A549 (cell line): ENCODE results near the gene YRDC. TPM values are rescaled to one million over a fixed set of nuclear protein-coding genes. Genes with fewer than 3 reads are reported as not detected.

Experiments used
- ATAC-seq, 2 experiments: fragments of 200-7000 bp in 1 of 2; fragments of >200 bp in 1 of 2; cut with Nextera tagmentation in 1 of 2; cut with Tn5 transposase in 1 of 2; 3 replicates each; pipeline versions ENCODE4 v1.8.0 to v1.9.1; 2018 to 2020; ENCODE audit warnings: mild to moderate bottlenecking in 1 of 2, moderate library complexity in 1 of 2
- CTCF ChIA-PET: fragments of 300-600 bp; sonication (Branson Sonifier 250); formaldehyde crosslinking; extraction: SDS; loops from one replicate; lab custom pipeline; 2021; ENCODE audit warnings: antibody characterized with exemption, inconsistent platforms; lab: Yijun Ruan, JAX
- POLR2A ChIA-PET: fragments of 350-600 bp; formaldehyde crosslinking; extraction: SDS; loops from one replicate; lab custom pipeline; 2021; ENCODE audit warnings: antibody characterized with exemption, inconsistent platforms; lab: Yijun Ruan, JAX
- DNase-seq, 2 experiments: peaks; one replicate each; pipeline versions ENCODE4 v3.0.0 to v3.0.0-alpha.2; 2011 to 2016; ENCODE audit warnings: low read depth in 1 of 2, low spot score in 1 of 2
- FAIRE-seq: peaks from 2 replicates; lab custom pipeline; 2011; peaks lifted over from hg19 to GRCh38; lab: Jason Lieb, UNC
- H3K27ac ChIP-seq, 2 experiments: fragments of >200 bp; sonication (Bioruptor Twin); formaldehyde crosslinking; 3 replicates each; pipeline ENCODE4 v1.5.1; 2016 to 2017
- H3K4me1 ChIP-seq: fragments of >200 bp; sonication (Bioruptor Twin); formaldehyde crosslinking; 3 replicates; pipeline ENCODE4 v1.6.1; 2016
- H3K4me2 ChIP-seq: fragments of >200 bp; sonication (Bioruptor Twin); formaldehyde crosslinking; 3 replicates; pipeline ENCODE4 v1.6.1; 2016
- H3K4me3 ChIP-seq: fragments of >200 bp; sonication (Bioruptor Twin); formaldehyde crosslinking; 3 replicates; pipeline ENCODE4 v1.5.1; 2016
- H3K9me3 ChIP-seq: fragments of >200 bp; sonication (Bioruptor Twin); formaldehyde crosslinking; 3 replicates; pipeline ENCODE4 v1.6.1; 2016
- BHLHE40 ChIP-seq: IDR thresholded peaks from 2 replicates; pipeline ENCODE4 v1.6.1; 2012; ENCODE audit warnings: low read depth, low read length, inconsistent platforms
- CBX8 ChIP-seq: fragments of 200-600 bp; sonication (generic); IDR thresholded peaks from 2 replicates; pipeline ENCODE4 v1.6.1; 2016
- CEBPB ChIP-seq, 2 experiments: fragments of >200 bp in 1 of 2; sonication (Bioruptor Twin) in 1 of 2; formaldehyde crosslinking in 1 of 2; IDR thresholded peaks; 2 replicates each; pipeline ENCODE4 v1.6.1; 2012 to 2016
- CHD4 ChIP-seq: fragments of 200-600 bp; sonication (generic); IDR thresholded peaks from 2 replicates; pipeline ENCODE4 v1.6.1; 2016; ENCODE audit warnings: antibody characterized with exemption, mild to moderate bottlenecking, borderline replicate concordance
- EP300 ChIP-seq, 2 experiments: fragments of >200 bp; sonication (Bioruptor Twin); formaldehyde crosslinking; IDR thresholded peaks; 2 replicates in 1 of 2; 3 replicates in 1 of 2; pipeline ENCODE4 v1.6.1; 2016 to 2017
- ESRRA ChIP-seq: fragments of 150-350 bp; IDR thresholded peaks from 2 replicates; pipeline ENCODE4 v1.6.1; 2014; ENCODE audit warnings: mild to moderate bottlenecking, low read length, borderline replicate concordance
- FOXS1 ChIP-seq: fragments of 250-450 bp; sonication (Bioruptor Pico); IDR thresholded peaks from 2 replicates; pipeline ENCODE4 v1.5.0; 2020; ENCODE audit warnings: mild to moderate bottlenecking, moderate library complexity
- HDAC2 ChIP-seq: fragments of 200-600 bp; sonication (generic); IDR thresholded peaks from 2 replicates; pipeline ENCODE4 v1.6.1; 2016
- HOXB5 ChIP-seq: fragments of 250-450 bp; sonication (Bioruptor Pico); IDR thresholded peaks from 2 replicates; pipeline ENCODE4 v1.5.0; 2020; ENCODE audit warnings: mild to moderate bottlenecking, moderate library complexity
- JUN ChIP-seq, 2 experiments: fragments of >200 bp; sonication (Bioruptor Twin); formaldehyde crosslinking; IDR thresholded peaks; 2 replicates in 1 of 2; 3 replicates in 1 of 2; pipeline ENCODE4 v1.6.1; 2016 to 2017
- KDM1A ChIP-seq: fragments of 200-600 bp; sonication (generic); IDR thresholded peaks from 2 replicates; pipeline ENCODE4 v1.6.1; 2016; ENCODE audit warnings: low read depth, mild to moderate bottlenecking
- MAFK ChIP-seq: fragments of 450-650 bp; IDR thresholded peaks from 2 replicates; pipeline ENCODE4 v1.6.1; 2014; ENCODE audit not compliant: partially characterized antibody
- MAZ ChIP-seq: fragments of 150-350 bp; IDR thresholded peaks from 2 replicates; pipeline ENCODE4 v1.6.1; 2014; ENCODE audit warnings: antibody characterized with exemption, low read depth, low read length, borderline replicate concordance
- NFE2L2 ChIP-seq: fragments of 150-350 bp; conservative IDR thresholded peaks from 2 replicates; pipeline ENCODE4 v1.6.1; 2014; ENCODE audit warnings: low read length
- NPAS2 ChIP-seq: fragments of 250-450 bp; sonication (Bioruptor Pico); IDR thresholded peaks from 2 replicates; pipeline ENCODE4 v1.8.0; 2022; ENCODE audit warnings: mild to moderate bottlenecking, moderate library complexity, borderline replicate concordance
- NR3C1 ChIP-seq: fragments of >200 bp; sonication (Bioruptor Twin); formaldehyde crosslinking; IDR thresholded peaks from 3 replicates; pipeline ENCODE4 v1.6.1; 2017
- RARB ChIP-seq: fragments of 250-450 bp; sonication (Bioruptor Pico); IDR thresholded peaks from 2 replicates; pipeline ENCODE4 v1.8.0; 2021; ENCODE audit warnings: mild to moderate bottlenecking, moderate library complexity
- RCOR1 ChIP-seq: fragments of 150-350 bp; IDR thresholded peaks from 2 replicates; pipeline ENCODE4 v1.6.1; 2014; ENCODE audit warnings: antibody characterized with exemption, low read length, low read depth
- WGBS: methylation state at CpG from one replicate; pipeline ENCODE4 v1.1.6; 2017; ENCODE audit errors: missing lambda C conversion rate; 5-methylcytosine and 5-hydroxymethylcytosine counted together
- polyA plus RNA-seq, 4 experiments: library from polyadenylated mRNA; depleted of rRNA in 3 of 4; stranded (reverse); fragments of >200 nt; fragmentation: RNase III in 1 of 4; extraction: RNeasy Plus Mini Kit Qiagen cat#74134 plus additional on column Dnase treatment in 1 of 4; gene quantifications; 2 replicates in 3 of 4; 3 replicates in 1 of 4; pipeline ENCODE4 v1.2.3, GENCODE V29; 2011 to 2017
- TF ChIP-seq, protein P1 (sequence below): fragments of >200 bp; sonication (Bioruptor Twin); formaldehyde crosslinking; IDR thresholded peaks from 2 replicates; pipeline ENCODE4 v1.6.1; 2016
- TF ChIP-seq, protein P2 (sequence below): fragments of 200-600 bp; sonication (generic); IDR thresholded peaks from 2 replicates; pipeline ENCODE4 v1.6.1; 2016; ENCODE audit warnings: antibody characterized with exemption, mild to moderate bottlenecking, moderate library complexity
- TF ChIP-seq, protein P3 (sequence below): IDR thresholded peaks from 2 replicates; pipeline ENCODE4 v1.6.1; 2012; ENCODE audit warnings: low read depth, borderline replicate concordance

Gene YRDC
- polyA plus RNA-seq, 2 of the 4 experiments (the other 2 are of a cell fraction) = 12.3 to 21.0 TPM

DNA sequence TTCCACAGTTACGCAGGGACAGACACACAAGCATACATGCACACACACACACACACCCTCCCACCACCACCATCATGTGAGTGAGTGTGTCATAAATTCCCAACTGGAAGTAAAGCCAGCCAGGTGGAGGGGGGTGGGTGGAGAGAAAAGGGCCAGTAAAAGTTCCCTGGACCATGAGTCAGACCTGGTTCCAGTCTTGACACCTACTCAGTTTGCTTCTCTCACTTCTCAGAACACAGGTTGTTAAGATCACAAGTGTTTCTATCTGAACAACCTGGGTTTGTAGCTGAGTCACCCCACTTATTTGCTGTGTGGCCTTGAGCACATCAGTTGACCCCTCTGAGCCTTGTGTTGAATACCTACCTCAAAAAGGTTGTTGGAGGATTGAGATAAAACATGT lies 52.7 kb downstream of the YRDC start:
- H3K4me1 ChIP-seq = no peaks in the 10 kb centered on the region
- TF ChIP-seq EP300 (IDR thresholded peaks at IDR 0.05) (no peak), JUN (IDR thresholded peaks at IDR 0.05) (no peak), NFE2L2 (no peak), CHD4 (no peak), CBX8 (no peak), ESRRA (no peak), NPAS2 (CRISPR knock-in tag) (no peak), NR3C1 (no peak), FOXS1 (CRISPR knock-in tag) (no peak)
- no peak overlapping the region for H3K4me3 ChIP-seq
- H3K27ac ChIP-seq = no peak overlapping the region
- no peak for FAIRE-seq
- ChIA-PET CTCF (interaction anchor here (1.1 to 1.5 kb wide), 2 partner anchors 8 to 11 kb away, joined by 3 to 4 read pairs; no protein-coding TSS in a partner anchor), POLR2A (no interaction called here)
- H3K9me3 ChIP-seq = no peaks in the 10 kb centered on the region
- no peak overlapping the region for H3K4me2 ChIP-seq
- WGBS = 83% methylated on average over 1 of the region's 1 CpG
- DNase-seq = no peak
- no peak for ATAC-seq

DNA sequence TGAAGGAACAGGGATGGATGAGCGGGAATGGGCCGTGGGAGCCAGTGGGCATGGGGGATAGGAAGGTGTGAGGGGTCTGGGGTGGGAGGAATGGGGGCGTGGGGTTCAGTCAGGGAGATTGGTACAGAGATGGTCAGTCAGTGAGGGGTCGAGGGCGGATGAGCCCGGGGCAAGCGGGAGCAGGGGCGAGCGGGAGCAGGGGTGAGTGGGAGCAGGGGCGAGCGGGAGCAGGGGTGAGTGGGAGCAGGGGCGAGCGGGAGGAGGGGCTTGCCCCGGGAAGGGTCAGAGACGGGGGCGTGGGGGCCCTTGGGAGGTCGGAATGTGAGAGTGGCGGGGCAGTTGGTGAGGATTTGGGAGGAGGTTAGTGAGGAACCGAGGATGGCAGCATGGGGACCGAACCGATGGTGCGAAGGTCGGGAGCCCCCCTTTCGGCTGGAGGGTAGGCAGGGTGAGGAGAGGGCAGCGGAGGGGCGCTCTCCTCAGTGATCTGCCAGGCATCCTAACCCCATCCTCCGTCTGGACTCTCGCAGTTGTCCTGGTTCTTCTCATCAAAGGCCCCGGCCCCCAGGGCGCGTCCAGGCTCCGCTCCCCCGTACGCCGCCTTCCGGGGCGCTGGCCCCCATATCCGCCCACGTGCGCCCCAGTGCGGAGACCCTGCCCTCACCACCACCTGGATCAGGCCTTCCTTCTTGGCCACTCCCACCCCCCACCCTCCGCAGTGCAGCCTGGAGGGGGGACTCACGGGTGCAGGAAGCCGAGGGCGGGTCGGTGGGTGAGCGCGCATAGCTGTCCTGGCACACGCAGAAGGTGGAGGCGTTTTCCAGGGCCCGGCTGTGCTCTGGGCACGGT lies 54.3 kb downstream of the YRDC start:
- TF ChIP-seq HOXB5 (CRISPR knock-in tag) (no peak), RCOR1 (no peak), MAFK (no peak), EP300 (IDR thresholded peaks at IDR 0.05) (no peak), CEBPB (IDR thresholded peaks at IDR 0.05) (no peak), MAZ (no peak), BHLHE40 (no peak), FOXS1 (CRISPR knock-in tag) (no peak), HDAC2 (no peak), KDM1A (no peak), CBX8 (no peak), RARB (CRISPR knock-in tag) (no peak), NFE2L2 (no peak)
- TF ChIP-seq, protein P1, sequence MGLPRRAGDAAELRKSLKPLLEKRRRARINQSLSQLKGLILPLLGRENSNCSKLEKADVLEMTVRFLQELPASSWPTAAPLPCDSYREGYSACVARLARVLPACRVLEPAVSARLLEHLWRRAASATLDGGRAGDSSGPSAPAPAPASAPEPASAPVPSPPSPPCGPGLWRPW = no peak
- TF ChIP-seq, protein P2, sequence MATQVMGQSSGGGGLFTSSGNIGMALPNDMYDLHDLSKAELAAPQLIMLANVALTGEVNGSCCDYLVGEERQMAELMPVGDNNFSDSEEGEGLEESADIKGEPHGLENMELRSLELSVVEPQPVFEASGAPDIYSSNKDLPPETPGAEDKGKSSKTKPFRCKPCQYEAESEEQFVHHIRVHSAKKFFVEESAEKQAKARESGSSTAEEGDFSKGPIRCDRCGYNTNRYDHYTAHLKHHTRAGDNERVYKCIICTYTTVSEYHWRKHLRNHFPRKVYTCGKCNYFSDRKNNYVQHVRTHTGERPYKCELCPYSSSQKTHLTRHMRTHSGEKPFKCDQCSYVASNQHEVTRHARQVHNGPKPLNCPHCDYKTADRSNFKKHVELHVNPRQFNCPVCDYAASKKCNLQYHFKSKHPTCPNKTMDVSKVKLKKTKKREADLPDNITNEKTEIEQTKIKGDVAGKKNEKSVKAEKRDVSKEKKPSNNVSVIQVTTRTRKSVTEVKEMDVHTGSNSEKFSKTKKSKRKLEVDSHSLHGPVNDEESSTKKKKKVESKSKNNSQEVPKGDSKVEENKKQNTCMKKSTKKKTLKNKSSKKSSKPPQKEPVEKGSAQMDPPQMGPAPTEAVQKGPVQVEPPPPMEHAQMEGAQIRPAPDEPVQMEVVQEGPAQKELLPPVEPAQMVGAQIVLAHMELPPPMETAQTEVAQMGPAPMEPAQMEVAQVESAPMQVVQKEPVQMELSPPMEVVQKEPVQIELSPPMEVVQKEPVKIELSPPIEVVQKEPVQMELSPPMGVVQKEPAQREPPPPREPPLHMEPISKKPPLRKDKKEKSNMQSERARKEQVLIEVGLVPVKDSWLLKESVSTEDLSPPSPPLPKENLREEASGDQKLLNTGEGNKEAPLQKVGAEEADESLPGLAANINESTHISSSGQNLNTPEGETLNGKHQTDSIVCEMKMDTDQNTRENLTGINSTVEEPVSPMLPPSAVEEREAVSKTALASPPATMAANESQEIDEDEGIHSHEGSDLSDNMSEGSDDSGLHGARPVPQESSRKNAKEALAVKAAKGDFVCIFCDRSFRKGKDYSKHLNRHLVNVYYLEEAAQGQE = no peak
- TF ChIP-seq, protein P3, sequence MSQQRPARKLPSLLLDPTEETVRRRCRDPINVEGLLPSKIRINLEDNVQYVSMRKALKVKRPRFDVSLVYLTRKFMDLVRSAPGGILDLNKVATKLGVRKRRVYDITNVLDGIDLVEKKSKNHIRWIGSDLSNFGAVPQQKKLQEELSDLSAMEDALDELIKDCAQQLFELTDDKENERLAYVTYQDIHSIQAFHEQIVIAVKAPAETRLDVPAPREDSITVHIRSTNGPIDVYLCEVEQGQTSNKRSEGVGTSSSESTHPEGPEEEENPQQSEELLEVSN = no peak
- ATAC-seq (no peak), DNase-seq (no peak), FAIRE-seq (no peak)
- CTCF ChIA-PET = interaction anchor here (1.5 kb wide), 1 partner anchor 9 kb away, joined by 4 read pairs; no protein-coding TSS in a partner anchor
- Histone ChIP-seq H3K4me2 (peak overlapping the region; percentile 71), H3K9me3 (no peaks in the 10 kb centered on the region), H3K27ac (no peak overlapping the region; a peak in 2 of 6 replicates), H3K4me3 (peak overlapping the region; percentile 66; the same call in 2 of the 3 replicates), H3K4me1 (no peaks in the 10 kb centered on the region)
- POLR2A ChIA-PET = no interaction called here
- 72% methylated on average over 24 of the region's 52 CpGs for WGBS

Other genes starting within 250 kb of the YRDC start
- gene GNL2, start 212.3 kb downstream of the YRDC start, polyA plus RNA-seq (2011; rRNA removed) = 50.2 and 69.2 TPM in 2 replicates
- gene GNL2, start 212.3 kb downstream of the YRDC start, polyA plus RNA-seq (2017; fragmentation: RNase III; extraction: RNeasy Plus Mini Kit Qiagen cat#74134 plus additional on column Dnase treatment) = 49.8 to 58.3 TPM (median 50.1 TPM) in 3 replicates
- gene RSPO1, start 173.3 kb downstream of the YRDC start, polyA plus RNA-seq (2011; rRNA removed) = 0.07 TPM in 1 of 2 replicates, not detected in the other
- gene RSPO1, start 173.3 kb downstream of the YRDC start, polyA plus RNA-seq (2017; fragmentation: RNase III; extraction: RNeasy Plus Mini Kit Qiagen cat#74134 plus additional on column Dnase treatment) = 0.05 to 0.12 TPM in 2 of 3 replicates, not detected in the other
- 24.2 and 26.8 TPM in 2 replicates for gene CDCA8, start 115.7 kb downstream of the YRDC start, polyA plus RNA-seq (2011; rRNA removed)
- 31.4 to 37.1 TPM (median 32.1 TPM) in 3 replicates for gene CDCA8, start 115.7 kb downstream of the YRDC start, polyA plus RNA-seq (2017; fragmentation: RNase III; extraction: RNeasy Plus Mini Kit Qiagen cat#74134 plus additional on column Dnase treatment)
- gene EPHA10, start 43.1 kb downstream of the YRDC start, polyA plus RNA-seq (2011; rRNA removed) = 0.35 and 0.65 TPM in 2 replicates
- 0.49 to 0.59 TPM (median 0.53 TPM) in 3 replicates for gene EPHA10, start 43.1 kb downstream of the YRDC start, polyA plus RNA-seq (2017; fragmentation: RNase III; extraction: RNeasy Plus Mini Kit Qiagen cat#74134 plus additional on column Dnase treatment)
- gene MANEAL, start 14.4 kb downstream of the YRDC start, polyA plus RNA-seq (2011; rRNA removed) = 8.9 and 12.6 TPM in 2 replicates
- 13.8 to 15.5 TPM (median 15.5 TPM) in 3 replicates for gene MANEAL, start 14.4 kb downstream of the YRDC start, polyA plus RNA-seq (2017; fragmentation: RNase III; extraction: RNeasy Plus Mini Kit Qiagen cat#74134 plus additional on column Dnase treatment)
- 21.3 and 24.2 TPM in 2 replicates for gene C1orf122, start 418 bp downstream of the YRDC start, polyA plus RNA-seq (2011; rRNA removed)
- 26.8 to 29.6 TPM (median 29.1 TPM) in 3 replicates for gene C1orf122, start 418 bp downstream of the YRDC start, polyA plus RNA-seq (2017; fragmentation: RNase III; extraction: RNeasy Plus Mini Kit Qiagen cat#74134 plus additional on column Dnase treatment)
- gene MTF1, start 51.4 kb upstream of the YRDC start, polyA plus RNA-seq (2011; rRNA removed) = 6.7 and 9.5 TPM in 2 replicates
- 3.8 to 4.1 TPM (median 4.0 TPM) in 3 replicates for gene MTF1, start 51.4 kb upstream of the YRDC start, polyA plus RNA-seq (2017; fragmentation: RNase III; extraction: RNeasy Plus Mini Kit Qiagen cat#74134 plus additional on column Dnase treatment)
- 11.1 and 11.5 TPM in 2 replicates for gene INPP5B, start 138.8 kb upstream of the YRDC start, polyA plus RNA-seq (2011; rRNA removed)
- 4.3 to 5.7 TPM (median 4.9 TPM) in 3 replicates for gene INPP5B, start 138.8 kb upstream of the YRDC start, polyA plus RNA-seq (2017; fragmentation: RNase III; extraction: RNeasy Plus Mini Kit Qiagen cat#74134 plus additional on column Dnase treatment)
- gene SF3A3, start 181.8 kb upstream of the YRDC start, polyA plus RNA-seq (2011; rRNA removed) = 53.5 and 62.6 TPM in 2 replicates
- 99.2 to 101 TPM (median 101 TPM) in 3 replicates for gene SF3A3, start 181.8 kb upstream of the YRDC start, polyA plus RNA-seq (2017; fragmentation: RNase III; extraction: RNeasy Plus Mini Kit Qiagen cat#74134 plus additional on column Dnase treatment)
- 1.4 and 2.0 TPM in 2 replicates for gene FHL3, start 197.3 kb upstream of the YRDC start, polyA plus RNA-seq (2011; rRNA removed)
- 4.3 to 5.9 TPM (median 5.4 TPM) in 3 replicates for gene FHL3, start 197.3 kb upstream of the YRDC start, polyA plus RNA-seq (2017; fragmentation: RNase III; extraction: RNeasy Plus Mini Kit Qiagen cat#74134 plus additional on column Dnase treatment)
- gene UTP11, start 204.5 kb upstream of the YRDC start, polyA plus RNA-seq (2011; rRNA removed) = 27.0 and 37.6 TPM in 2 replicates
- 43.1 to 53.1 TPM (median 44.8 TPM) in 3 replicates for gene UTP11, start 204.5 kb upstream of the YRDC start, polyA plus RNA-seq (2017; fragmentation: RNase III; extraction: RNeasy Plus Mini Kit Qiagen cat#74134 plus additional on column Dnase treatment)
- not detected in 2 replicates for gene POU3F1, start 238.6 kb upstream of the YRDC start, polyA plus RNA-seq (2011; rRNA removed)
- gene POU3F1, start 238.6 kb upstream of the YRDC start, polyA plus RNA-seq (2017; fragmentation: RNase III; extraction: RNeasy Plus Mini Kit Qiagen cat#74134 plus additional on column Dnase treatment) = not detected in 3 replicates